Fibroblast of skin of right biceps (primary cell): ENCODE results near the gene LPGAT1.
"Not testable (repeated sequence)": the region's sequence is repeated elsewhere in the genome, so short reads cannot be mapped to it uniquely, and the experiment has no call there.

Experiments
- DNase-seq: peaks from one replicate; pipeline ENCODE4 v3.0.0-alpha.2; 2013

Gene LPGAT1

GRCh38 chr1:211731456-211732292 lies 98.9 kb downstream of the LPGAT1 start:
- no peak for DNase-seq

DNA sequence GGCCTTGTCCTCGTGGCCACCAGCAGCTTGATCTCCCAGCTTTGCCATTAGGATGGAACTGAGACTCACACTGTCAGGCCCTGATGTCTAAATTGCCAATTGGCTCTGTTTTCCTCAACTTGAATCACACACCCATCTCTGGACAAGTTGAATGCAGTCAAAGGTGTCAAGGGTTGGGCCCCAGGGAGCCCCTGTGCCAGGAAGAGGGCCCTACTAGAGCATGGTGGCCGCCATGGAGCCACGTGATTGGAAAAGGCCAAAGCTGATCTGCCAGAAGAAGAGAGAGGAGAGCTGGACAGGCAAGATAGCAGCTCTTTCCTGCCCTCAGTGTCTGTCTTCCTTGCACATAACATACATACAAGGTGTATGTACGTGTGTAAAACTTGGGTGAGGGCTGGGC lies 100.2 kb downstream of the LPGAT1 start:
- DNase-seq, result no peak

- DNase-seq, result no peak
Observed at GRCh38 chr1:211729238-211729637, 101.3 kb downstream of the LPGAT1 start.

DNA sequence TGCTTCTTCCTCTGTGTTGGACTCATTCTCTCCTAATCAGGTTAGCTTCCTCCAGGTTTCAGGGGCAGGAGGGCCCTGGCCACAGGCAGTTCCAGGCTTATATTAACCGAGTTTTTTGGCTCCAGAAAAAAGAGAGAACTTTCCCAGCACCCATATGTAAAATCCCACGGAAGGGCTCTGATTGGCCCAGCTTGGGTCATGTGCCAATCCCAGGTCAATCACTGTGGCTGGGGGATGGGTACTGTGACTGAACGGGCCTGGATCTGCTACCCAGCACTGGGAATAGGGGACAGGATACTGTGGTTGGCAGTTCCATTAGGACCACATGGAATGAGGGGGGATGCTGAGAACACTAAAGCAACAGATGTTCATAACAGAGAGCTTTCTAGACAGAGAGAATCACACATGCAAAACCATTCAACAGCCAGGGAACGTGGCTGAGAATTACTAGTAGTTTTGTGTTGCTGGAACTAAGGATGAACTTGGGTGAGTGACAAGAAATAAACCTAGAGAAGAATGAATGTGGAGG lies 104.0 kb downstream of the LPGAT1 start:
- DNase-seq, result no peak

- DNase-seq, result no peak
Observed at GRCh38 chr1:211724687-211725196, 105.8 kb downstream of the LPGAT1 start.

GRCh38 chr1:211723273-211723672 lies 107.3 kb downstream of the LPGAT1 start:
- no peak for DNase-seq

- DNase-seq, result no peak
Observed at GRCh38 chr1:211722277-211723175, 108.0 kb downstream of the LPGAT1 start.

- DNase-seq, result not testable (repeated sequence)
Observed at GRCh38 chr1:211716555-211716954, 114.0 kb downstream of the LPGAT1 start.

DNA sequence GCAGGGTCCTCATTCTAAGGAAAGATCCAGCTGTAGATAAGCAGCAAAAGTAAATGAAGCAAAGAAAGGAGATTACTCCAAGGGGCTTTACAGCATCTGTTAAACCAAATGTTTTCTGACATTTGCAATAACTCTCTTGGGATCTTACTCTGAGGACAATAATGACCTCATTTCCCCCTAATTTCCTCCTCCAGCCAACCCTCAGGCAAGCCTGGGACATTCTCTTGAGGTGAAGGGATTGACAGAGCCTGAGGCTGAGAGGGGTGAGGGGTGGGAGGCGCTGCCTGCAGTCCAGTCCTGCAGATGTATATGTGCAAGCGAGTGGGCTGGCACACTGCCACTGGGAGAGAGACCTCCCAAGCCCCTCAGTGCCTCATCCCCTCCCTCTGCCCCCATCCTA lies 114.6 kb downstream of the LPGAT1 start:
- DNase-seq, result no peak

- no peak for DNase-seq
Observed at GRCh38 chr1:211714154-211714553, 116.4 kb downstream of the LPGAT1 start.

GRCh38 chr1:211713231-211713630 lies 117.3 kb downstream of the LPGAT1 start:
- no peak for DNase-seq

DNA sequence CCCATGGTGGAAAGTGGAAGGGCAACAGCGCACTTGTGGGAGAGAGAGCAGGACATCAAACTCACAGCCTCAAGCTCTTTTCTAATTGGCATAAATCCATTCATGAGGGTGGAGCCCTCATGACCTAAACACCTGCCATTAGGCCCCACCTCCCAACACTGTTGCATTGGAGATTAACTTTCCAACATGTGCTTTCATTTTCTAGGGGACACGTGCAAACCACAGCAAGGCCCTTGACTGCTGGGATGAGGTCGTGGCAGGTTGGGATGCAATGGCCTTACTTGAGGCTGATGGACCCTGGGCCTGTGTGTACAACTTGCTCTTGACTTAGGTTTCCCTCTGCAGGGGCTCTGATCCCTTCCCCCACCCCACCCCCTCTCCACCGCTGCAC lies 119.3 kb downstream of the LPGAT1 start:
- DNase-seq, result no peak

- DNase-seq, result no peak
Observed at GRCh38 chr1:211710566-211711314, 119.8 kb downstream of the LPGAT1 start.

- DNase-seq, result no peak
Observed at GRCh38 chr1:211708926-211709325, 121.6 kb downstream of the LPGAT1 start.

DNA sequence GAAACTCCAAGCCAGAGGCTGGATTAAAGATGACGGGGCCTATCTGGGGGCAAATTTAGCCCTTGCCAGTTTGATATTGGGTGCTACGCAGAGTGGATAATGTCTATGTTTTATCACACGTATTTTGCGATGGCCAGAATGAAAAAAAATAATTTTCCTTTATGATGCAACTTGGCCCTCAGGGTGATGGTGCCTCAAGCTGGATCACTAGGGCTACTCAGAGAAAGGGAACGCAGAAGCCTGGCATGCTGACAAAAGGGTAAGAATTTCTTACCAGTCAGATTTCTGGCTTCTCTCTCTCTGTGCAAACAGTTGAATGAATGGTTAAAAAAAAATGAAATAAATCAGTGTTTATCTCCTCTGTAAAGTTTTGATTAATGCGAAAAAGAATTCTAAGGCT lies 122.6 kb downstream of the LPGAT1 start:
- DNase-seq, result no peak

- DNase-seq, result no peak
Observed at GRCh38 chr1:211705467-211706091, 125.0 kb downstream of the LPGAT1 start.

DNA sequence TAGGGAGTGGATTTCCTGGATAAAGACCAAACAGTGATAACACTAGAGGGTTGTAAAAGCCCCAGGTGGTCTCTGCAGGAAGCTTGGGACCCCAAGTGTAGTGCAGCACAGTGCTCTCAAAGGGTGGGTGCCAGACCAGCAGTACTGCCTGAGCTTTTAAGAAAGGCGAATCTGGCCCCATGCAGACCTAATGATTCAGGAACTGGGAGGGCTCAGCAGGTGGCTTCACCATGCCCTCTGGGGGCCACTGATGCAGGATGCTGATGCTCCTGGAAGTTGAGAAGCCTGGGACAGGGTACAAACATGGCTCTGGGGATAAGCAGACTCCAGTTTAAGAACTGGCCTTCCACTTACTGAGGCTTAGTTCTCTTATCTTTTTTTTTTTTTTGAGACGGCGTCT lies 126.0 kb downstream of the LPGAT1 start:
- DNase-seq, result no peak

DNA sequence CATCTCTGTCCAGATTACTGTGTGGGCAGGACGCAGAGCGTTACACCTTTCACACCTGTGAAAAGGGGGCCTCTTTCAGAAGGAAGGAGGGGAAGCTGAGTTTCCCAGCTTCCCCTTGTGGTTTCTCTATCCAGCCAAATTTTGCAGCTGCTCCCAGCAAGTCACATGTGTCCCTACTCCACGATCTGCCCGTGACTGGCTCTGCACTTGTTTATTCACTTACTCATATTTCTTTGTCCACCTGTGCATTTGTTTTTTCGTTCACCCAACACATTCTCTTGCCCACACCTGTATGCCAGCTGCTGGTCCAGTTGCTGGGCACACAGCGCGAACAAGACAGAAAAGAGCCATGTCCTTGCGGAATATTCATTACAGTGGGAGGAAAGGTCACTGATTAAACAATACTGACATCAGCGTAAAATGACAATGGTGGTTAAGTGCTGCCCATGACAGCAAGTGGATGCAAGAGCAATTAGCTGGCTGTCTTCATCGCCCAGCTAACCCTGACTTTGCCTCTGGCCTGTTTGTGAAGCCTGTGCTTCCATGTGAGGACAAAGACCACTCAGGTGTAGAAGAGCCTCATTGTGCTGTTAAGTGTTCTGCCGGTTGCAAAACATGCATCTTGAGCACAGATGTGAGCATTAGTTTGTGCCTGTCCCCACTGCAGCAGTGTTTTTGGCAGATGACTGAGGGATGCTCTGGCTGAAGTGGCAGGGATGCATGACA lies 126.6 kb downstream of the LPGAT1 start:
- DNase-seq, result no peak

DNA sequence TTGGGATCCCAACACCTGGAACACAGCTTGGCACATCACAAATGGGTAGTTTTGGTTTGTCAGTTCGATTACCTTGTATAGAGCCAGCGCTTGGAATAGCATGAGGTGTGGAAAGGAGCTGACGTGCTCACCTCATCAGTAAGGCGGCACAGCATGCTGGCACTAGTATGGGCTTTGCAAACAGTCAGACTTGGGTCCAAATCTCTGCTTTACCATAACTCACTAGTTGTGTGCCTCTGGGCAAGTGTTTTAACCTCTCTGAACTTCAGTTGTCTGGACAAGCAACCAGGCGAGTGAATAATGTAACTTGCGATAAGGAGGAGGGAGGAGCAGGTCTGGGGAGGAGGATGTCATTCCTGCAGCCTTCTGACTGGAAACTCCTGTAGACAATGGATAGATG lies 128.8 kb downstream of the LPGAT1 start:
- no peak for DNase-seq

DNA sequence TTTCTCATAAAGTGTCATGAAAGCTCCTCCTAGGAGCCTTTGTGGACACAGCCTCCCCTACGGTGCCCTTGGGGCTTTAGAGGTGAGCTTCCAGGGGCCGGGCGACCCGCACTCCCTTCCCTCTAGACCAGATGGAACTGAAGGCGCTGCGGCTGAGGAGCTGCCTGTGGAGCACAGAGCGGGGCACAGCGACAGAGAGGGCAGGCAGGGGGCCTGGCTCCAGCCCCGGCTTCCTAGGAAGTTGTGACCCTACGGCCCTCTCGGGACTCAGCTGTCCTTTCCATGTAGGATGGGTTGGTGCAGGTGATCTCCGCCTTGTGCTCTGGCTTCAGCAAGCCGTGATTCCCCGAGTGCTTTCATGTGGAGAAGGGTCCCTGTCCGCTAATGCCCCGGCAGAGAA lies 131.5 kb downstream of the LPGAT1 start:
- no peak for DNase-seq
